ENCODE measurements around the gene PTPRD. TPM values are rescaled to one million over a fixed set of nuclear protein-coding genes. Genes with fewer than 3 reads are reported as not detected.

The PTPRD gene
- total RNA-seq, 1 experiment from 2014 or later = not detected

DNA sequence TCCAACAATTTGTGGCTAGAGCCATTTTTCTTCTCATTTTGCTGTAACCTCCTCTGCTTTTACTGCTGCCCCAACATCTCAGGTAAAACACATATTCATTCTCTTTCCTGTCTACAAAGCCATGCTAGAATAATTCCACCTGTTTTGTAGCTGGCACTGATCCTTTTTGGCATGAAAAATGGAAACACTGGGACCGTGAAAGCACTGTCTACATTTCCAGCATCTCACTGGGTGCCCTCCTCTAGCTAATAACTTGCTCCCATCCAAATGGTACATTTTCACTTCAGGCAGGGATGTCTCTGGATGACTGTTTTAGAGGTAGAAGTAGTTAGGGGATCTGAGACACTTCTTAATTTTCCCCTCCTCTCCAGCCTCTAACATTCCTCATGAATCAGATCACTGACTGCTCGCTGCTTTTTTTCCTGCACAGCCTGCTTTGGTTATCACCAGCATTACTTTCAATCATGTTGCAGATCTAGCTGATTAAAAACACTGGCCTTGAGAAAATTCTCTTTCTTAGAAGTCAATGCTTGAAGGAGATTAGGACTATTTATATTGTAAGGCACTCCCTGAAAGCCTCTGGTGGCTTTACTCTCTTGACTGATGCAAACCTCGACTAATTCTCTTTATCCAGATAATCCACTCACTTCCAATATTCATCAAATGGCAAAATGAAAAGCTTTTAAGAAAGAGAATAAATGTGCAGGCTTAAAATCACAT lies 1500.6 kb downstream of the PTPRD start:
- ChIA-PET POLR2A (ENCODE audit: low non-redundant PET) (no interaction called here), CTCF (no interaction called here)
- no peak for TF ChIP-seq EZH2 (IDR thresholded peaks at IDR 0.05; ENCODE audit: borderline replicate concordance, low read depth, low read length, poor library complexity, severe bottlenecking)
- TF ChIP-seq, protein P1, sequence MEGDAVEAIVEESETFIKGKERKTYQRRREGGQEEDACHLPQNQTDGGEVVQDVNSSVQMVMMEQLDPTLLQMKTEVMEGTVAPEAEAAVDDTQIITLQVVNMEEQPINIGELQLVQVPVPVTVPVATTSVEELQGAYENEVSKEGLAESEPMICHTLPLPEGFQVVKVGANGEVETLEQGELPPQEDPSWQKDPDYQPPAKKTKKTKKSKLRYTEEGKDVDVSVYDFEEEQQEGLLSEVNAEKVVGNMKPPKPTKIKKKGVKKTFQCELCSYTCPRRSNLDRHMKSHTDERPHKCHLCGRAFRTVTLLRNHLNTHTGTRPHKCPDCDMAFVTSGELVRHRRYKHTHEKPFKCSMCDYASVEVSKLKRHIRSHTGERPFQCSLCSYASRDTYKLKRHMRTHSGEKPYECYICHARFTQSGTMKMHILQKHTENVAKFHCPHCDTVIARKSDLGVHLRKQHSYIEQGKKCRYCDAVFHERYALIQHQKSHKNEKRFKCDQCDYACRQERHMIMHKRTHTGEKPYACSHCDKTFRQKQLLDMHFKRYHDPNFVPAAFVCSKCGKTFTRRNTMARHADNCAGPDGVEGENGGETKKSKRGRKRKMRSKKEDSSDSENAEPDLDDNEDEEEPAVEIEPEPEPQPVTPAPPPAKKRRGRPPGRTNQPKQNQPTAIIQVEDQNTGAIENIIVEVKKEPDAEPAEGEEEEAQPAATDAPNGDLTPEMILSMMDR (conservative IDR thresholded peaks at IDR 0.05; ENCODE audit: low read depth, low read length) = no peak
- Histone ChIP-seq H3K4me1 (ENCODE audit: insufficient read depth, low read length, poor library complexity, severe bottlenecking) (no peaks in the 10 kb centered on the region), H3K27ac (ENCODE audit: low read depth, low read length, poor library complexity, severe bottlenecking) (no peak overlapping the region), H3K4me3 (ENCODE audit: low read depth, low read length, poor library complexity, severe bottlenecking) (no peak overlapping the region), H3K27me3 (replicated peaks; ENCODE audit: insufficient read depth, low read depth, low read length, poor library complexity) (no peaks in the 10 kb centered on the region), H3K36me3 (ENCODE audit: insufficient read depth, low read length, poor library complexity, severe bottlenecking) (no peaks in the 10 kb centered on the region), H3K9me3 (ENCODE audit: low read depth, low read length, poor library complexity, severe bottlenecking) (no peaks in the 10 kb centered on the region)
- intact Hi-C loops (cut with micrococcal nuclease; ENCODE audit: unreplicated experiment) = no loop called here
- no peak for DNase-seq (ENCODE audit: low spot score)
- no TSS peak for BruUV-seq (replicated peaks)

DNA sequence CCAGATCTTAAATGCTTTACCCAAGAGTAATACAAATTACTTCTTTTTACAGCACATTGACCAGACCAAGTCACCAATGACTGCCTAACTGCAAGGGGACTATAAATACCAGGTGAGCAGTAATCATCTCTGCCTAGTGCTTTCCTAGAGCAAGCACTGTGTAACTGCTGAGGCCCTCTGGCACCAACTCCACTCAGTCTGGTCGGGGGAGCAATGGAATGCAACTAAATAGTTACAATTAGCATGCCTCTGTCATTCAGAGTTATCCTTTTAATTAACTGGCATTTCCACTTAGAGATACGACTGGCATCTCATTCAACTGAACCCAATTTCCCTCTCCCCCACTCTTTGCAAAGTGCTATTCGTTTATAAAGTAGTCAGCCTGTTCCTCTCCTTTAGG lies 1504.2 kb downstream of the PTPRD start:
- intact Hi-C loops (cut with micrococcal nuclease; ENCODE audit: unreplicated experiment) = no loop called here
- H3K36me3 ChIP-seq (ENCODE audit: insufficient read depth, low read length, poor library complexity, severe bottlenecking) = no peaks in the 10 kb centered on the region
- H3K27me3 ChIP-seq (replicated peaks; ENCODE audit: insufficient read depth, low read depth, low read length, poor library complexity) = no peaks in the 10 kb centered on the region
- no peak for DNase-seq (ENCODE audit: low spot score)
- POLR2A ChIA-PET (ENCODE audit: low non-redundant PET) = no interaction called here
- no peak overlapping the region for H3K27ac ChIP-seq (ENCODE audit: low read depth, low read length, poor library complexity, severe bottlenecking)
- CTCF ChIA-PET = no interaction called here
- no peak for TF ChIP-seq EZH2 (IDR thresholded peaks at IDR 0.05; ENCODE audit: borderline replicate concordance, low read depth, low read length, poor library complexity, severe bottlenecking)
- TF ChIP-seq, protein P1 (conservative IDR thresholded peaks at IDR 0.05; ENCODE audit: low read depth, low read length) = no peak
- no peaks in the 10 kb centered on the region for H3K4me1 ChIP-seq (ENCODE audit: insufficient read depth, low read length, poor library complexity, severe bottlenecking)
- no peak overlapping the region for H3K4me3 ChIP-seq (ENCODE audit: low read depth, low read length, poor library complexity, severe bottlenecking)
- BruUV-seq (replicated peaks) = no TSS peak
- H3K9me3 ChIP-seq (ENCODE audit: low read depth, low read length, poor library complexity, severe bottlenecking) = no peaks in the 10 kb centered on the region

DNA sequence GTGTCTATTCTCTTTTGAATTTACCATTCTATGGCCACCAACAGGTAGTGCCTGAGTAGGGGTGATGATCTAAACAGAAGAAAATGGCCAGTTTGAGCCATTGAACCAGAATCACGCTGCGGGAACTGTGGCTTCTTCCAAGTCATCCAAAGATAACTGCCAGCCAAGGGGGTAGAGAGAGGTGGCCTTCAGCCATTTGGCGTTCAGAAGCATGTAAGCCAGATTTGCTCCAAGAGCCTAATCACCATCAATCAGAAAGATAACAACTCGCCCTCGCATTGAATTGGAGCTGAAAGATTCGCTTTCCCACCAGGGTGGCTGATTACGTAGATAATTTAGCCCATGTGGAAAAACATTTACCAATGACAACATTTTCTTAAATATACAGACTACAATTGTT lies 1510.5 kb downstream of the PTPRD start:
- no peak for TF ChIP-seq EZH2 (IDR thresholded peaks at IDR 0.05; ENCODE audit: borderline replicate concordance, low read depth, low read length, poor library complexity, severe bottlenecking)
- TF ChIP-seq, protein P1 (conservative IDR thresholded peaks at IDR 0.05; ENCODE audit: low read depth, low read length) = no peak
- H3K27ac ChIP-seq (ENCODE audit: low read depth, low read length, poor library complexity, severe bottlenecking) = no peak overlapping the region
- intact Hi-C loops (cut with micrococcal nuclease; ENCODE audit: unreplicated experiment) = no loop called here
- H3K36me3 ChIP-seq (ENCODE audit: insufficient read depth, low read length, poor library complexity, severe bottlenecking) = no peaks in the 10 kb centered on the region
- H3K4me1 ChIP-seq (ENCODE audit: insufficient read depth, low read length, poor library complexity, severe bottlenecking) = no peaks in the 10 kb centered on the region
- no TSS peak for BruUV-seq (replicated peaks)
- POLR2A ChIA-PET (ENCODE audit: low non-redundant PET) = no interaction called here
- H3K4me3 ChIP-seq (ENCODE audit: low read depth, low read length, poor library complexity, severe bottlenecking) = no peak overlapping the region
- no peaks in the 10 kb centered on the region for H3K27me3 ChIP-seq (replicated peaks; ENCODE audit: insufficient read depth, low read depth, low read length, poor library complexity)
- CTCF ChIA-PET = no interaction called here
- DNase-seq (ENCODE audit: low spot score) = no peak
- H3K9me3 ChIP-seq (ENCODE audit: low read depth, low read length, poor library complexity, severe bottlenecking) = no peaks in the 10 kb centered on the region
